ENCODE data around the gene PLAAT3. TPM values are rescaled to one million over a fixed set of nuclear protein-coding genes. Genes with fewer than 3 reads are reported as not detected.
"Not testable (repeated sequence)": the region's sequence is repeated elsewhere in the genome, so short reads cannot be mapped to it uniquely, and the experiment has no call there.

PLAAT3 gene
- polyA plus RNA-seq, 1 donor, result 37.5 TPM

- DNase-seq, result no peak
These were observed 49.4 kb downstream of the PLAAT3 start for GRCh38 chr11:63564784-63565350.

DNA sequence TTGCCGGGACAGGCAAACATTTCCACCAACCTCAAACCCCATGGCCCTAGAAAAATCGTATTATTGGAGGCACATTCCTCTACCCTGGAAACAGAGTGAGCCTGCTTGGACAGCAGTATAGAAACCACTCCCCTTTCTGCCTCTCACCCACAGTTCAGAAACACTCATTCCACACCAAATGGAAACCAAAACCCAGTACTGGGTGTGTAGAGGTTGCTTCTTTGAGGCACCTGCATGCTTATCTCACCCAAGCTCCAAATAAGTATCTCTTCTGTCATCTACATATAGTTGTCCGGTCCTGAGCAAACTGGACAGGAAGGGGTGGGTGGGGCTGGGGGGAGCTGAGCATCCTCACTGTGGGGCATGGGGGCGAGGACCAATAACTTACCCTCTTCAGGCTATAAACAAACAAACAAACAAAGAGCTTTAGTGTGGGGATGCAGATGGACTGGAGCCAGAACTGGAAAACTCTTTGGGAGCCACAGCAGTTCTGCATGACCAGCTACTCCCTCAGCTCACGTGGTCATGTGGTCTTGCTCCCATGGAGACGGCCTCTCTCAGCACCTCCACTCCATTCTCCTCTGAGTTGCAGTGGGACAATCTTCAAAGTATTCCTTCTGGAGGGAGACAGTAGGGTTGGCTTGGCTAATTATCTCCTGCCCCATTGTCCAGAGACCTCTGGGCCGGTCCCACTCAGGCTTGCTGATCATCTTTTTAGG, 50.0 kb downstream of the PLAAT3 start:
- DNase-seq, result no peak

DNA sequence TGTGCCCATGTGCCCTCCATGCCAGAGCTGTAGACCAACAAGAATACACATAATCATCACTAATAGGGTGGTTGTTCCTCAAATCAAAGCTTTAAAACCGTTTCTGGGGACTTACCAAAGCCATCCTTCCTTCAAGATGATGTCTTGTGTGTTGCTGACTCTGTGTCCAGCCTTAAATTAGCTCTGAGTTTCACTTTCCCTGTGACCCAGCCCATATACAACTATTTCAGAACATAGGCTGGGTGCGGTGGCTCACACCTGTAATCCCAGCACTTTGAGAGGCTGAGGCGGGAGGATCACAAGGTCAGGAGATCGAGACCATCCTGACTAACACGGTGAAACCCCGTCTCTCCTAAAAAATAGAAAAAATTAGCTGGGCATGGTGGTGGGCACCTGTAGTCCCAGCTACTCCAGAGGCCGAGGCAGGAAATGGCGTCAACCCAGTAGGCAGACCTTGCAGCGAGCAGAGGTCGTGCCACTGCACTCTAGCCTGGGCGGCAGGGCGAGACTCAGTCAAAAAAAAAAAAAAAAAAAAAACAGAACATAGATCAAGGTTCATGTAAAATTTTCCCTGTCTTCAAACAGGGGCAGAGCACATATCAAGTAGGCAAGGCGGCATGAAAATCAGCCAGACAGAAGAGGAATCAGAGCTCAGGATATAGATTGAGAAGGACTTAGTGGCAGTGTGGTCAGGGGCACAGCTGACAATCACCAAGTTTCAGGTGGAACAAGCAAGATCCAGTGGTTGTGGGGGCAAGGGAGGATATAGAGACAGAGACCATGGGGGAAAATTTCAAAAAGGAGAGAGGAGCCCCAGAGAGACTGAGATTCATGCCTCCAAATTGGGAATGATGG, 50.8 kb downstream of the PLAAT3 start, which contains the start of gene PLAAT2:
Gene PLAAT2 (minus strand): TSS at position 179 of the 855 bp plus-strand sequence. CDS start 55 bp downstream, at position 124.
- no peak for DNase-seq

DNA sequence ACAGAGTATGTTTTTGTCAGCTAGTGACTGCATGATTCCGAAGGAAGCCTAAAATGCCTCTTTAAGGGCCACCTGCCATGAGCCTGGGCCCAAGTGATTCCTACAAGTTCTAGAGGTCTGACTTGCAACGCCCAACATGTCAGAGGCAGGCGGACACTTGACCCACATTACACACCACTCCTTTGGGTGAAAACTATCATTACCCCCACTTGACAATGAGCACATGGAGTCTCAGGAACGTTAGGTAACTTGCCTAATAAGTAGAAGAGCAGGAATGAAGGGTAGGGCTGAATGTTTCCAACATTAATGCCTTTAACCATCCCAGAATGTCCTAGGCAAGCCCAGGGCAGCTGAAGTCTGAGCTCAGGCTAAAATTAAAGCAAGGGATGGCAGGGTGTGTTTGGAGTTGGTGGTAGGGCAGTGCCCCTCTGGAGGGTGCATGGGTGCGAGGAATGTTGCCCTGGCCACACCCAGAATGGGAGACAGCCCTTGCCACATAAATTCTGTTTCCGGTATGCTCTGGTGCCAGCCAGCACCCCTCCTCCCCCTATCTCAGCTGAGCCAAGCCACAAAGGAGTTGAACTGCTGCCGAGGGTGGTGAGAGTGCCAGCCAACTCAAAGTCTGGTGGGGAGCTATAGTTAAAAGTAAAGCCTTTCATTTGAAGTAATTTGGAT, 53.6 kb downstream of the PLAAT3 start:
- DNase-seq, result no peak

DNA sequence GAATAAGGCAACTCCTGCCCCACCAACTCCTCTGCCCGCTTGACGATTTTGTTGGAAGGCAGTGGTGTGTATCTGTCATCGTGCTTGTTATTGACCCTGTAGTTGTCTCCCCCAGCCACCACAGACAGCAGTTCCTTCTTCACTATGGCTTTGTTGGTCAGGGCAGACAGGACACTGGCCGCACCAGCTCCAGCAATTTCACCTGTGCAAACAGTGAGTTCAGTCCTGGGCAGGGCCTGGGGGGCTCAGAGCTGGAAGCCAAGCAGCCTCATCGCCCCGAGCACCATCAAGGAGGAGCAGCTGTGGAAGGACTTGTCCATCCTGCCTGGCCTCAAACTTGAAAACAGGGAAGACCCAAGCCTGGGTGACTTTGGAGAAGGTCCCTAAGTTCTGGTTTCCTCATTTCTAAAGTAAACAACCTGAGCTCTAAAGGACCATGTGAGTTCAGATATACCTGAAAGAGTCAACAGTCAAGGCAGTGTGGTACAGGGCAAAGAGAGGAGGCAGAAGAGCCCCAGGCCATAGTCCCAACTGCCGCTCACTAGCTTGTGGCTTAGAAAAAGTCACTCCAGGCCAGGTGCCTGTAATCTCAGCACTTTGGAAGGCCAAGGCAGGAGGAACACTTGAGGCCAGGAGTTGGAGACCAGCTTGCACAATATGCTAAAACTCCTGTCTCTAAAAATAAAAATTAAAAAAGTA, 55.6 kb downstream of the PLAAT3 start:
- no peak for DNase-seq

GRCh38 chr11:63557570-63557969, 56.7 kb downstream of the PLAAT3 start:
- no peak for DNase-seq

DNA sequence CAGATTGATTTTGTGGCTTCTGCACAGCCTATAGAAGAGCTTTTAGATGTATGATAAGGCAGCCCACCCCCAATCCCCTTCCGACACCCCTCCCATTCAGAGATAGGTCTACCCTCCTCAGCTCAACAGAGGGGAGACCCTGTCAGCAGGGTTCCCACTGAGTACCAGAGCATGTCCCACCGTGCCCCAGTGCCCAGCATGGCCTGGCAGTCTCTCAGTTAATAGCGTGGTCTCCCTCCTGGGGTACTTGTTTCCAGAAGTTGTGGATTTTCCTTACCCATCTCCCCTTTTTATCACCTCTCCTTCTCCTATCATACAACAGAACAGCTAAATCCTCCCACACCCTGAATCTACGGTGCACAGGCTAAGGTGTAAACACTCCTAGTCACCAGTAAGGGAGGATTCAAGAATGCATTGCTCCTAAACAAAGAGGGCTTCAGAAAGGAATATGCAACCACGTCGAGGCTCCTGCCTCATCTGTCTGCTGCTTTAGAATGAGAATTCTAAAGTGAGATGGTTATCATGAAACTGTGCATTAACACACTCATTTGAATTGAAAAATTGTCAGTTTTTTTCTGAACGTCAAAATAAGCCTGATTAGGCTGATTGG, 57.7 kb downstream of the PLAAT3 start:
- DNase-seq, result no peak

DNA sequence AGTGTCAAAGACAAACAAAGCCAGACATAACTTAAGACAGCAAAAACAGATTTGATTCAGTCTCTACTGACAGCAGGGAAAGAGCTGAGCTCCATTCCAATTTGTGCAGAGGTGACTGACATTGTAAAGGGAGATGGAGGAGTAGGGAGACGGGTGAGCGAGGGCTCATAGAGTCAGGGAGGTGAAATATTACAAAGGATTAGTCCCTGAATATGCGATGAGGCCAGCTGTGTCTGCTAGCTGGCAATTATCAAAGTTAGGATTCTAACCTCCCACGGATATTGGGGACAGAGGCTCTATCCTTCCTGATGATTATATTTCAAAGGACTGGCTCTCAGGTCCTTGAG, 59.4 kb downstream of the PLAAT3 start:
- no peak for DNase-seq

DNA sequence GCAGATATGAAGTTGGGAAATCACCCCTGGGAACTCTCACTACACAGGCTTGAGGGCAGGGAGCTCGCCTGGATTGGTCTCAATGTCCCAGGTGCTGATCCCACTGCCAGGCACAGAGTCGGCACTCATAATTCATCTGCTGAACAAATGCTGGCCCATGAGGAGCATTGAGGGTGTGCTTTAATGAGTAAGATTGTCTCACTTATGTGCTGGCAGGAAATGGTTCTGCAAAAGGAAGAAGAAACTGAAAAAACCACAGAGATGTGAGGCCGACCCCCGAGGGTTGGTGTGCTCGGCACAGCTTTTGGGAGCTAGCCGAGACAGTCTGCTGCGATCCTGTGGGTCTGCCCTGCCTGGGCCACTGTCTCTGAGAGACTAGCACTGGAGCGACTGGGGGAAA, 60.5 kb downstream of the PLAAT3 start:
- no peak for DNase-seq

DNA sequence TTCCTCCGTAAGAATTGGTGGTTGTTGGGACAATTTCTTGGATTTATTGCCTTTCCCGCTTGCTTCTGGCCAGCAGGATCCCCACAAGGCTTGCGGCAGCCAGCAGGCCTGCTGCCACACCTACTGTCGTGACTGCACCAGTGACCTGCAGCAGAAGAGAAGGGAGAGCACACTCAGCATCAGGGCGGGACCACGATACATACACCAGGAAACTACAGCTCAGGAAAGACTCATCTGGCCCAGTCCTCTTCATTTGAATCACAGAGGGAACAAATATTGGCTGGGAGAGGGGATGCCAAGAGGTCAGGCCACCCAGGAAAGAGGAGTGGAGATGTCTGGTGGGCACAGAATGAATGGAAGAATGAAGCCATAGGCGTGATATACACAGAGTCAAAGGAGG, 61.3 kb downstream of the PLAAT3 start:
- no peak for DNase-seq

DNA sequence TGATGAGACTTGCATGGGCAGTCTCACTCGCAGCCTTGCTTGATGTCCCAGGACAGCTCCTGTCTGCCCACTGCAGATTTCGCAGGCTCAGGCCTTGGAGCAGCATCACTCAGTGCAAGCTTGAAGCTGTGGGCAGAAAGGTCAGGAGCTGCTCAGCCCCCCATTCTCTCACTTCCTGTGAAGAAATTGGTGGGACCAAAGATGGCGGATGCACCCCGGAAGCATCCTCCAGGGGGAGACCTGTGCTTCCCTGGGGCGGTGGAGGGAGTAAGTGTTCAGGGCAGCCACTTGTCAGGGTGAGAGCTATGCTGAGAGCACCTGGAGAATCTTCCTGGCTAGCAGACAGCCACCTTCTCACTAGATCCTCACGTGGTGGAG, 62.4 kb downstream of the PLAAT3 start:
- DNase-seq, result no peak

DNA sequence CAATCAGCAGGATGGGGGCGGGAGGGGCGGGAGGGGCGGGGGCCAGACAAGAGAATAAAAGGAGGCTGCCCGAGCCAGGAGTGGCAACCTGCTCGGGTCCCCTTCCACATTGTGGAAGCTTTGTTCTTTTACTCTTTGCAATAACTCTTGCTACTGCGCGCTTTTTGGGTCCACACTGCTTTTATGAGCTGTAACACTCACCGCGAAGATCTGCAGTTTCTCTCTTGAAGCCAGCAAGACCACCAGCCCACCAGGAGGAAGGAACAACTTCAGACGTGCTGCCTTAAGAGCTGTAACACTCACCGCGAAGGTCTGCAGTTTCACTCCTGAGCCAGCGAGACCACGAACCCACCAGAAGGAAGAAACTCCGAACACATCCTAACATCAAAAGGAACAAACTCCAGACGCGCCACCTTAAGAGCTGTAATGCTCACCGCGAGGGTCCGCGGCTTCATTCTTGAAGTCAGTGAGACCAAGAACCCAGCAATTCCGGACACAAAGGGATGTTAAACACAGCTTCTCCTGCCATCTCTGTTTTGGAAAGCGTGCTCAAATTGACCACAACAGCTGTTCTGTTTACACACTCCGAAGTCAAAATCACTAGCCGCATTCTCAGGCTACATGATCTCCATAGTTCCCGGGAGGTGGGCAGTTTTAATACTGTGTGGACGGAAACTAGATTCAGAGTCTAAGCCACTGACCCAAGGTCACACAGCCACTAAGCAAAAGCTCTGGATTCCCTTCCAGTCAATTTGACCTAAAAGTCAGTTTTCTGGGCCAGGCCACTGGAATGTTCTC, 62.9 kb downstream of the PLAAT3 start:
- no peak for DNase-seq

GRCh38 chr11:63550156-63550700, 64.0 kb downstream of the PLAAT3 start:
- DNase-seq, result not testable (repeated sequence)

DNA sequence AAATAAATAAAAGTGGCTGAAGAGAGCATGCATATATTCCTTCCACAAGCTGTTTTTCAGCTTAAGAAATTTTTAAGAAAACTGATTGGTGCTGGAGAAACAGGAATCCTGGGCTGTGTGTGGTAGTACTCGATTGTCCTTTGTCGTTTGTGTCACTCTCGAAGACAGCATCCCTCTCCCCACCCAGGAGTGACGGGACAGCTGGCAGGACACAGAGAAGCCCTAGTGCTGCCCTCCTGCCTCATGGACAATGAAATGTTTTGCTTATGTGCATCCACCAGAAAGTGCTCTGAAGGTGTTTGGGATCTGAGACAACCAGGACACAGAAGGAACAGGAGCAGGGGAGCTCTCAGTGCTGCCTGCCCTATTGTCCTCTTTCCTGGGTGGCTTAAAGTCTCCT, 64.8 kb downstream of the PLAAT3 start:
- DNase-seq, result no peak

- no peak for DNase-seq
These were observed 66.1 kb downstream of the PLAAT3 start for GRCh38 chr11:63548178-63548577.

DNA sequence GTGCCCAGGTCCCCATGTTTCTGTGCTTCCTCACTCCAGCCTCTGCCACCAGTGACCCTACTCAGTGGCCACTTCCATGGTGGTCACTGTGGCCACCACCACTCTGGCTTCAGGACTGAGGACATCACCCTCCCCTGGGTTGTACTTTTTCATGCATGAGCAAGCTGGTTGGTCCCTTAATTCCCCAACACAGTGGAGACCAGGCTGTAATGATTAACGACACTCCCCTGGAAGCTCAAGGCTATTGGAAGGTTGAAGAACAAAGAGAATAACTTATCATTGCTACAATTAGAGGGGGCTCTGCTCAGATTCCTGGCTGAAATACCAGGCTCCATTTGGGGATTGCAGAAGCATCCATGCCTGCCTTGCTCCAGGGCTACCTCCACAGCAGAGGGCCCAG, 67.2 kb downstream of the PLAAT3 start:
- DNase-seq, result no peak

DNA sequence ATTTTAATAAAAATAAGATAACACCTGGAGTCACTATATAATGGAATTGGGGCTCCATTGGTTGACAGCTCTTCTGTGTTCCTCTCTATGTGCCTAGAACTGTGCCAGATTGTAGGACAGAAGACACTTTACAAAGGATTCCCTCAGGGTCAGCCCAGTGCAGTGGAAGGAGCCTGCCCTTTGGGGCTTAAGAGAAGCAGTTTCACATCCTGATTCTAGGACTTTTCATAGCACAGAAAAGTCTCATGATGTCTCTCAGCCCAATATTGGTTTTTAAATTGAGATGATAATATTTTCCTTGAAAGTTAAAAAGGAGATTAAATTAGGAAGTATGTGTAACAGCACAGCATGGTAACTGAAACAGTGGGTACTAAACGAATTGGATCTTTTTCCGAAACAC, 70.5 kb downstream of the PLAAT3 start:
- no peak for DNase-seq

DNA sequence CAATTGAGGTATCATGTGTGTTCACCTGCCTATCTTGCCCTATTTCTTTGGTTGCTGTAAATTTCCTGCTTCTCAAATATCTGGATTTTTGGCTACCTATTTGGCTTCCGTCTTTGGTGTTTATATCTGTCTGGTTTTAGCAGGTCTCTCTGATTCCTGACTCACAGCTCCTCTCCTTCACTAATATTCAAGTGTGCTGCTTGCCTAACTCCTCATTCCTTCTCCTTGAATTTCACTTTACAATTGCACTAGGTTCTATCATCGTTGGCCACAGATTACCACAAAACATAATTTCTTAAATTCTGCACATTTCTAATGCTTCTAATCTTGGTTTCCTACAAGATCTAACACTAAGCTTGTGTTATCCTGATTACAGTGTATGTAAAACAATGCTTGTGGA, 71.7 kb downstream of the PLAAT3 start:
- DNase-seq, result not testable (repeated sequence)

- DNase-seq, result peak; percentile 54
These were observed 76.7 kb downstream of the PLAAT3 start for GRCh38 chr11:63537293-63538101.

Data from hindlimb muscle (tissue), 1 donor.